SK-N-SH (cell line): ENCODE measurements around the gene SSTR5. TPM values are rescaled to one million over a fixed set of nuclear protein-coding genes. Genes with fewer than 3 reads are reported as not detected.

Experiments
- CTCF ChIA-PET: fragments of 300-600, 350-600 bp; formaldehyde crosslinking; extraction: SDS; loops from one replicate; lab custom pipeline; 2021; lab: Yijun Ruan, JAX
- POLR2A ChIA-PET: fragments of 350-600 bp; sonication (Branson Sonifier 250); formaldehyde crosslinking; extraction: SDS; loops from one replicate; lab custom pipeline; 2020; ENCODE audit warnings: antibody characterized with exemption, inconsistent platforms; lab: Yijun Ruan, JAX
- DNase-seq: peaks from one replicate; pipeline ENCODE4 v3.0.0; 2012
- H2AFZ ChIP-seq: fragments of 200-600 bp; sonication (generic); 2 replicates; pipeline ENCODE4 v1.8.1; 2016; ENCODE audit warnings: antibody characterized with exemption, mild to moderate bottlenecking, low read depth
- H3F3A ChIP-seq: fragments of 200-600 bp; sonication (generic); replicated peaks from 2 replicates; pipeline ENCODE3; 2016; ENCODE audit warnings: antibody characterized with exemption, mild to moderate bottlenecking; ENCODE audit not compliant: insufficient read depth
- H3K27ac ChIP-seq, 2 experiments: fragments of 200-500 bp in 1 of 2; fragments of 200-600 bp in 1 of 2; sonication (Bioruptor generic) in 1 of 2; sonication (generic), shearing (Covaris generic) in 1 of 2; 2 replicates each; pipeline versions ENCODE4 v1.5.1 to v1.6.1; 2014 to 2016; ENCODE audit warnings: low read depth in 2 of 2, inconsistent platforms in 1 of 2, low read length in 1 of 2, mild to moderate bottlenecking in 1 of 2, mixed read lengths in 1 of 2
- H3K27me3 ChIP-seq: fragments of 200-600 bp; sonication (generic), shearing (Covaris generic); 2 replicates; pipeline ENCODE4 v1.6.1; 2016; ENCODE audit warnings: mixed run types; ENCODE audit not compliant: insufficient read depth
- H3K36me3 ChIP-seq, 2 experiments: fragments of 200-500 bp in 1 of 2; fragments of 200-600 bp in 1 of 2; sonication (Bioruptor generic) in 1 of 2; sonication (generic) in 1 of 2; replicated peaks in 1 of 2; 2 replicates each; pipeline versions ENCODE3 to v1.5.1; 2014 to 2016; ENCODE audit warnings: low read length in 1 of 2, mild to moderate bottlenecking in 1 of 2; ENCODE audit not compliant: insufficient read depth in 2 of 2, control insufficient read depth in 1 of 2
- H3K4me1 ChIP-seq, 2 experiments: fragments of 200-500 bp in 1 of 2; fragments of 200-600 bp in 1 of 2; sonication (Bioruptor generic) in 1 of 2; sonication (generic), shearing (Covaris generic) in 1 of 2; 2 replicates each; pipeline versions ENCODE4 v1.5.1 to v1.6.1; 2014 to 2016; ENCODE audit warnings: low read depth in 1 of 2, low read length in 1 of 2, mixed run types in 1 of 2; ENCODE audit not compliant: insufficient read depth in 2 of 2, control insufficient read depth in 1 of 2
- H3K4me2 ChIP-seq: fragments of 200-600 bp; sonication (generic), shearing (Covaris generic); 2 replicates; pipeline ENCODE4 v1.6.1; 2017; ENCODE audit warnings: mixed run types
- H3K4me3 ChIP-seq, 2 experiments: fragments of 200-500 bp in 1 of 2; fragments of 200-600 bp in 1 of 2; sonication (Bioruptor generic) in 1 of 2; sonication (generic), shearing (Covaris generic) in 1 of 2; 2 replicates each; pipeline versions ENCODE4 v1.5.1 to v1.8.1; 2014 to 2016; ENCODE audit warnings: low read depth in 2 of 2, inconsistent platforms in 1 of 2, low read length in 1 of 2, mild to moderate bottlenecking in 1 of 2, mixed read lengths in 1 of 2, moderate library complexity in 1 of 2
- H3K79me2 ChIP-seq: fragments of 200-600 bp; sonication (generic); 2 replicates; pipeline ENCODE4 v1.8.1; 2017; ENCODE audit warnings: mild to moderate bottlenecking; ENCODE audit not compliant: insufficient read depth
- H3K9ac ChIP-seq: fragments of 200-600 bp; sonication (generic); 2 replicates; pipeline ENCODE4 v1.6.1; 2017; ENCODE audit warnings: mixed run types
- H3K9me2 ChIP-seq: fragments of 200-600 bp; sonication (generic); 2 replicates; pipeline ENCODE4 v1.6.1; 2017; ENCODE audit warnings: mixed run types
- H3K9me3 ChIP-seq: fragments of 200-600 bp; sonication (generic); 2 replicates; pipeline ENCODE4 v1.6.1; 2017; ENCODE audit warnings: mixed run types, mild to moderate bottlenecking, moderate library complexity
- H4K20me1 ChIP-seq: fragments of 200-600 bp; sonication (generic); 2 replicates; pipeline ENCODE4 v1.6.1; 2017; ENCODE audit warnings: mild to moderate bottlenecking, mixed run types; ENCODE audit not compliant: insufficient read depth
- EP300 ChIP-seq, 2 experiments: IDR thresholded peaks; 2 replicates each; pipeline versions ENCODE4 v1.4.0 to v1.6.1; 2012; ENCODE audit warnings: borderline replicate concordance in 1 of 2, low read depth in 1 of 2, low read length in 1 of 2
- EZH2phosphoT487 ChIP-seq: fragments of 200-600 bp; sonication (generic); IDR thresholded peaks from 2 replicates; pipeline ENCODE4 v1.6.1; 2017; ENCODE audit warnings: low read depth, mixed run types, mild to moderate bottlenecking, antibody characterized with exemption, moderate library complexity, borderline replicate concordance
- FOSL2 ChIP-seq: IDR thresholded peaks from 2 replicates; pipeline ENCODE4 v1.4.0; 2012; ENCODE audit warnings: low read depth, mild to moderate bottlenecking, moderate library complexity, borderline replicate concordance
- GABPA ChIP-seq: IDR thresholded peaks from 2 replicates; pipeline ENCODE4 v1.4.0; 2012; ENCODE audit warnings: low read depth, mild to moderate bottlenecking
- GATA2 ChIP-seq: sonication (generic); formaldehyde crosslinking; IDR thresholded peaks from 2 replicates; pipeline ENCODE4 v1.5.0; 2020; ENCODE audit warnings: mild to moderate bottlenecking, missing genetic modification reagents
- IRF3 ChIP-seq: fragments of 150-350 bp; IDR thresholded peaks from 2 replicates; pipeline ENCODE4 v1.6.1; 2016; ENCODE audit warnings: mild to moderate bottlenecking, low read depth, low read length
- JUND ChIP-seq: IDR thresholded peaks from 2 replicates; pipeline ENCODE4 v1.4.0; 2012
- MAX ChIP-seq: IDR thresholded peaks from 2 replicates; pipeline ENCODE4 v1.4.0; 2012; ENCODE audit warnings: low read depth
- MXI1 ChIP-seq: IDR thresholded peaks from 2 replicates; pipeline ENCODE4 v1.6.1; 2012; ENCODE audit warnings: mild to moderate bottlenecking, low read depth, low read length, improper control_type of control experiment
- NFIC ChIP-seq: IDR thresholded peaks from 2 replicates; pipeline ENCODE4 v1.4.0; 2012; ENCODE audit warnings: borderline replicate concordance
- NRF1 ChIP-seq: IDR thresholded peaks from 2 replicates; pipeline ENCODE4 v1.6.1; 2012; ENCODE audit warnings: low read depth, mild to moderate bottlenecking, low read length
- POLR2AphosphoS5 ChIP-seq: IDR thresholded peaks from 2 replicates; pipeline ENCODE4 v1.6.1; 2012; ENCODE audit warnings: low read depth, low read length
- TAF1 ChIP-seq: IDR thresholded peaks from 2 replicates; pipeline ENCODE4 v1.6.1; 2012; ENCODE audit warnings: low read depth, mild to moderate bottlenecking, low read length, moderate library complexity, borderline replicate concordance
- TCF12 ChIP-seq: IDR thresholded peaks from 2 replicates; pipeline ENCODE4 v1.4.0; 2012
- TEAD4 ChIP-seq: IDR thresholded peaks from 2 replicates; pipeline ENCODE4 v1.4.0; 2012; ENCODE audit warnings: mild to moderate bottlenecking, borderline replicate concordance; ENCODE audit not compliant: insufficient read depth
- USF2 ChIP-seq: fragments of 150-350 bp; IDR thresholded peaks from 2 replicates; pipeline ENCODE4 v1.6.1; 2017; ENCODE audit warnings: antibody characterized with exemption, low read length, low read depth, borderline replicate concordance
- WGBS: methylation state at CpG from one replicate; pipeline ENCODE4 v1.1.6; 2017; ENCODE audit warnings: low lambda C conversion rate; 5-methylcytosine and 5-hydroxymethylcytosine counted together
- polyA plus RNA-seq, 3 experiments: library from polyadenylated mRNA; depleted of rRNA; stranded (reverse); fragments of >200 nt; gene quantifications; 2 replicates each; pipeline ENCODE4 v1.2.3, GENCODE V29; 2012

SSTR5 gene
- polyA plus RNA-seq, 1 of the 3 experiments (the other 2 are of a cell fraction) = not detected

- no peak within 1 kb of the TSS for H3K4me3 ChIP-seq
- ChIA-PET POLR2A (interaction anchor here (1.1 kb wide), 1 partner anchor 9 kb away, joined by 3 read pairs; no protein-coding TSS in a partner anchor), CTCF (interaction anchor here (0.8 to 1.7 kb wide), 5 partner anchors 9 to 98 kb away, joined by 3 to 9 read pairs (median 5); no protein-coding TSS in a partner anchor)
- H3K27me3 ChIP-seq = peaks cover 44% of the 10 kb centered on the region
- H3K4me1 ChIP-seq = no peaks in the 10 kb centered on the region
- H3K79me2 ChIP-seq = no peaks in the 10 kb centered on the region
- DNase-seq = no peak
- no peak for TF ChIP-seq JUND
- TF ChIP-seq EP300 (IDR thresholded peaks at IDR 0.05; ENCODE audit: borderline replicate concordance in 1 of 2, low read depth in 1 of 2, low read length in 1 of 2) = no peak
- TF ChIP-seq TAF1 = no peak
- no peak for TF ChIP-seq FOSL2
- no peak for TF ChIP-seq NFIC
- TF ChIP-seq MXI1 = no peak
- TF ChIP-seq NRF1 = no peak
- no peak for TF ChIP-seq USF2
- no peak for TF ChIP-seq GATA2 (CRISPR knock-in tag)
- H3K9ac ChIP-seq = no peak within 1 kb of the TSS
- no peaks in the 10 kb centered on the region for H3K9me3 ChIP-seq
- no peaks in the 10 kb centered on the region for H3K9me2 ChIP-seq
- WGBS = 20% methylated on average over 14 of the region's 55 CpGs
- H3K36me3 ChIP-seq = no peaks in the 10 kb centered on the region
- H3K4me2 ChIP-seq = no peak within 1 kb of the TSS
- H2AFZ ChIP-seq = no peak within 1 kb of the TSS
- H4K20me1 ChIP-seq = peaks cover 13% of the 10 kb centered on the region; the same call in 1 of the 2 replicates
- H3K27ac ChIP-seq = no peak within 1 kb of the TSS
- H3F3A ChIP-seq = peaks cover 3% of the 10 kb centered on the region
These were observed 23.9 kb downstream of the SSTR5 start, which contains the start of gene C1QTNF8 for GRCh38 chr16:1096169-1097082. Gene C1QTNF8 (minus strand): TSS chr16:1096244. CDS start chr16:1094922, 1,322 bp downstream.

GRCh38 chr16:1097156-1097555 is 24.6 kb downstream of the SSTR5 start:
- H3K4me3 ChIP-seq = no peak overlapping the region
- H3K4me1 ChIP-seq = no peaks in the 10 kb centered on the region
- no peak overlapping the region; the same call in 1 of the 2 replicates for H3K4me2 ChIP-seq
- H3K79me2 ChIP-seq = no peaks in the 10 kb centered on the region
- H2AFZ ChIP-seq = no peak overlapping the region
- no peak overlapping the region for H3K27ac ChIP-seq
- CTCF ChIA-PET = interaction anchor here (0.8 to 1.7 kb wide), 6 partner anchors 9 to 356 kb away, joined by 3 to 9 read pairs (median 5); no protein-coding TSS in a partner anchor
- POLR2A ChIA-PET = interaction anchor here (1.1 kb wide), 1 partner anchor 10 kb away, joined by 3 read pairs; no protein-coding TSS in a partner anchor
- 6% methylated on average over 7 of the region's 18 CpGs for WGBS
- no peaks in the 10 kb centered on the region for H3K9me3 ChIP-seq
- no peak for DNase-seq
- H3K27me3 ChIP-seq = peaks cover 52% of the 10 kb centered on the region
- H3K36me3 ChIP-seq = no peaks in the 10 kb centered on the region
- H3K9me2 ChIP-seq = no peaks in the 10 kb centered on the region
- no peak overlapping the region for H3K9ac ChIP-seq
- H3F3A ChIP-seq = peaks cover 3% of the 10 kb centered on the region
- TF ChIP-seq MXI1 (no peak), IRF3 (no peak), GABPA (no peak), MAX (no peak), EP300 (IDR thresholded peaks at IDR 0.05; ENCODE audit: borderline replicate concordance in 1 of 2, low read depth in 1 of 2, low read length in 1 of 2) (no peak), EZH2phosphoT487 (no peak), POLR2AphosphoS5 (no peak), TEAD4 (no peak), TCF12 (no peak), TAF1 (no peak)
- TF ChIP-seq, all 33 proteins: peak for 0
- peaks cover 15% of the 10 kb centered on the region; the same call in 1 of the 2 replicates for H4K20me1 ChIP-seq
